Measurements from ENCODE around the gene ARHGAP15. TPM values are rescaled to one million over a fixed set of nuclear protein-coding genes. Genes with fewer than 3 reads are reported as not detected.
"Not testable (repeated sequence)": the region's sequence is repeated elsewhere in the genome, so short reads cannot be mapped to it uniquely, and the experiment has no call there.

The ARHGAP15 gene
- total and polyA plus RNA-seq, 9 donors = 1.5 to 10.0 (median 2.6) TPM

DNA sequence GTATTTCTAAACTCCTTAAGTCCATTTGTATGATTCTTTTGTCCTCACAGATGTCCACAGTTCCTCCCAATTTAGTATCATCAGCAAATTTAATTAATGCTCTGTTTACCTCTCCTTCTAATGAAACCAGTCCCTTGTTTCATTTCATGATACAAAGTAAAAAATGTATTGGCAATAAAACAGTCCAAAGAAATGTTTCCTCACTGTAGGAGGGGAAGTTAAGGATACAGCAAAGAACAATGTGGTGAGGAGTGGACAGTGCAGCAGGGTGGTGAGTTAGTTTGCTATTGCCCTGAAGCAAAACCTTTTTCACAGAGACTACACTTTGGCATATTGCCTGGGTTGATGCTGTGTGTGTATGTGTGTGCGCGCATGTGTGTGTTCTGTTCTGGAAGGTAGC lies 401.5 kb downstream of the ARHGAP15 start:
- intact Hi-C loops (cut with DNase I) = no loop called here
- no peak for DNase-seq
- no peak overlapping the region for H3K27ac ChIP-seq
- H3K9me3 ChIP-seq = no peaks in the 10 kb centered on the region
- 53 to 80% (median 60%) methylated on average over 2 of the region's 2 CpGs for WGBS, 3 donors
- peaks cover 3% of the 10 kb centered on the region for H3K4me1 ChIP-seq (ENCODE audit: insufficient read depth)
- TF ChIP-seq, protein P1, sequence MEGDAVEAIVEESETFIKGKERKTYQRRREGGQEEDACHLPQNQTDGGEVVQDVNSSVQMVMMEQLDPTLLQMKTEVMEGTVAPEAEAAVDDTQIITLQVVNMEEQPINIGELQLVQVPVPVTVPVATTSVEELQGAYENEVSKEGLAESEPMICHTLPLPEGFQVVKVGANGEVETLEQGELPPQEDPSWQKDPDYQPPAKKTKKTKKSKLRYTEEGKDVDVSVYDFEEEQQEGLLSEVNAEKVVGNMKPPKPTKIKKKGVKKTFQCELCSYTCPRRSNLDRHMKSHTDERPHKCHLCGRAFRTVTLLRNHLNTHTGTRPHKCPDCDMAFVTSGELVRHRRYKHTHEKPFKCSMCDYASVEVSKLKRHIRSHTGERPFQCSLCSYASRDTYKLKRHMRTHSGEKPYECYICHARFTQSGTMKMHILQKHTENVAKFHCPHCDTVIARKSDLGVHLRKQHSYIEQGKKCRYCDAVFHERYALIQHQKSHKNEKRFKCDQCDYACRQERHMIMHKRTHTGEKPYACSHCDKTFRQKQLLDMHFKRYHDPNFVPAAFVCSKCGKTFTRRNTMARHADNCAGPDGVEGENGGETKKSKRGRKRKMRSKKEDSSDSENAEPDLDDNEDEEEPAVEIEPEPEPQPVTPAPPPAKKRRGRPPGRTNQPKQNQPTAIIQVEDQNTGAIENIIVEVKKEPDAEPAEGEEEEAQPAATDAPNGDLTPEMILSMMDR (IDR thresholded peaks at IDR 0.05) = no peak
- TF ChIP-seq POLR2A (IDR thresholded peaks at IDR 0.05) = no peak
- TF ChIP-seq EP300 (IDR thresholded peaks at IDR 0.05) = no peak
- no peaks in the 10 kb centered on the region for H3K27me3 ChIP-seq
- H3K36me3 ChIP-seq = no peaks in the 10 kb centered on the region
- no peak overlapping the region for H3K4me3 ChIP-seq

DNA sequence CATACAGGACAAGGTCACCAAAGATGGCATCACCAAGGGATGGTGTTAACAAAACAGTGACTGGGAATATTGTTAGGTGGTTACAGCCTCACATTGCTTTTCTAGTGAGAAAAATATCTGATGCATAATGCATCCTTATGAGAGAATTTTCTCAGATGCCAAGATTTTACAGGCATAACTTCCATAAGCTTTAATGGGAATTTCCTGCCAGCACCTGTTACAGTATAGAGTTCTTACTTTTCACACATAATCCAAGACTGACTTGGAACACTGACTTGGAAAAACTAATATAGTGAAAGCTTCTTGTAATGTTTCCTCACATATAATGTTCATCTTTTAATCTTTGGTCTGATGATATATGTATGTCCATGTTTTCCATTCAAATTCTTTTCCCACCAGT lies 402.8 kb downstream of the ARHGAP15 start:
- intact Hi-C loops (cut with DNase I) = no loop called here
- no peaks in the 10 kb centered on the region for H3K36me3 ChIP-seq
- no peak for DNase-seq
- no peaks in the 10 kb centered on the region for H3K4me1 ChIP-seq (ENCODE audit: insufficient read depth)
- TF ChIP-seq, protein P1 (IDR thresholded peaks at IDR 0.05) = no peak
- no peak for TF ChIP-seq EP300 (IDR thresholded peaks at IDR 0.05)
- TF ChIP-seq POLR2A (IDR thresholded peaks at IDR 0.05) = no peak
- H3K27ac ChIP-seq = no peak overlapping the region
- H3K27me3 ChIP-seq = no peaks in the 10 kb centered on the region
- H3K4me3 ChIP-seq = no peak overlapping the region
- no peaks in the 10 kb centered on the region for H3K9me3 ChIP-seq

DNA sequence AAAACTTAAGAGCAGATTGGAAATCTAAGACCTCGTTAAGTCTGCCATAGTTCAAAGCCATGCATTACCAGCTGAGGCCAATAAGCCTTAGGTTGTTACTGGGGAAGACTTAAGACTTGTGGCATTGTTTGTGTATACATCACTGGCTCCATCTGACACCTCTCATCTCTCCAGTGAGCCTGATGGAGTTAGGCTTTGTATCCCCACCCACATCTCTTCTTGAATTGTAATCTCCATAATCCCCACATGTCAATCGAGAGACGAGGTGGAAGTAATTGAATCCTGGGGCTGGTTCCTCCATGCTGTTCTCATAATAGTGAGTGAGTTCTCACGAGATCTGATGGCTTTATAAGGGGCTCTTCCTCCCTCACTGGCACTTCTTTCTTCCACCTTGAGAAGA lies 404.6 kb downstream of the ARHGAP15 start:
- no peaks in the 10 kb centered on the region for H3K27me3 ChIP-seq
- no peak overlapping the region for H3K27ac ChIP-seq
- no peaks in the 10 kb centered on the region for H3K4me1 ChIP-seq (ENCODE audit: insufficient read depth)
- no peak for TF ChIP-seq POLR2A (IDR thresholded peaks at IDR 0.05)
- no peak for TF ChIP-seq EP300 (IDR thresholded peaks at IDR 0.05)
- TF ChIP-seq, protein P1 (IDR thresholded peaks at IDR 0.05) = no peak
- no peak for DNase-seq
- no peak overlapping the region for H3K4me3 ChIP-seq
- intact Hi-C loops (cut with DNase I) = no loop called here
- no peaks in the 10 kb centered on the region for H3K9me3 ChIP-seq
- H3K36me3 ChIP-seq = no peaks in the 10 kb centered on the region
- WGBS, 3 donors = 90 to 93% (median 91%) methylated on average over 4 of the region's 4 CpGs

DNA sequence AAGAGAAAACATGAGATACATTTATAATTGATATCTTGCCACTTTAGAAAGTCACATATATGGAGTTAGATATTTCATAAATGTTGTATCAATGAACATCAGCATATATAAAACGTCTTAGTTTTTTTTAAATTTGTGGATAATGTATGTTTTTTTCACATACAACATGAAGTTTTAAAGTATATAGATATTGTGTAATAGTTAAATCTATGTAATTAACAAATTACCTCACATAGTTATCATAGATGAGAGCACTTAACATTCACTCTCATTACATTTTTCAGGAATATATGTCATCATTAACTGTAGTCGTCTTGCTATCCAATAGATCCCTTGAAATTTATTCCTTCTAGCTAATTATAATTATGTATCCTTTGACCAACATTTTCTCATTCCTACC lies 406.6 kb downstream of the ARHGAP15 start:
- H3K9me3 ChIP-seq = no peaks in the 10 kb centered on the region
- H3K36me3 ChIP-seq = no peaks in the 10 kb centered on the region
- WGBS, 3 donors = 87 to 93% (median 91%) methylated on average over 2 of the region's 2 CpGs
- intact Hi-C loops (cut with DNase I) = no loop called here
- H3K4me3 ChIP-seq = no peak overlapping the region
- H3K4me1 ChIP-seq (ENCODE audit: insufficient read depth) = no peaks in the 10 kb centered on the region
- H3K27ac ChIP-seq = no peak overlapping the region
- no peaks in the 10 kb centered on the region for H3K27me3 ChIP-seq
- TF ChIP-seq EP300 (IDR thresholded peaks at IDR 0.05) (no peak), POLR2A (IDR thresholded peaks at IDR 0.05) (no peak)
- TF ChIP-seq, protein P1 (IDR thresholded peaks at IDR 0.05) = no peak
- no peak for DNase-seq

DNA sequence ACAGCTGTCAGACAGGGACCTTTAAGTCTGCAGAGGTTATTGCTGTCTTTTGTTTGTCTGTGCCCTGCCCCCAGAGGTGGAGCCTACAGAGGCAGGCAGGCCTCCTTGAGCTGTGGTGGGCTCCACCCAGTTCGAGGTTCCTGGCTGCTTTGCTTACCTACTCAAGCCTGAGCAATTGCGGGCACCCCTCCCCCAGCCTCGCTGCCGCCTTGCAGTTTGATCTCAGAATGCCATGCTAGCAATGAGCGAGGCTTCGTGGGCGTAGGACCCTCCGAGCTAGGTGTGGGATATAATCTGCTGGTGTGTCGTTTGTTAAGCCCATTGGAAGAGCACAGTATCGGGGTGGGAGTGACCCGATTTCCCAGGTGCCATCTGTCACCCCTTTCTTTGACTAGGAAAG lies 412.7 kb downstream of the ARHGAP15 start:
- H3K36me3 ChIP-seq; H3K27me3 ChIP-seq; H3K9me3 ChIP-seq; H3K4me3 ChIP-seq; DNase-seq; H3K27ac ChIP-seq; intact Hi-C loops (cut with DNase I); H3K4me1 ChIP-seq (ENCODE audit: insufficient read depth): not testable (repeated sequence)
- WGBS, 3 donors = 86 to 96% (median 90%) methylated on average over 11 of the region's 11 CpGs
